NCI-H187 (cell line): ENCODE measurements around the gene ASRGL1.

Experiments
- DNase-seq, 2 experiments: peaks; one replicate each; lab custom pipeline; 2025; lab: John Stamatoyannopoulos, UW

The ASRGL1 gene

GRCh38 chr11:62416596-62416995 is 79.3 kb downstream of the ASRGL1 start:
- DNase-seq: no peak

GRCh38 chr11:62418136-62418535 is 80.9 kb downstream of the ASRGL1 start:
- no peak for DNase-seq

- no peak for DNase-seq
Observed at GRCh38 chr11:62418733-62419132, 81.5 kb downstream of the ASRGL1 start, which contains the start of gene SCGB1A1. Gene SCGB1A1, plus strand, starts transcription at chr11:62419033. Its CDS starts 63 bp downstream, at chr11:62419096.

GRCh38 chr11:62419314-62419929 is 82.2 kb downstream of the ASRGL1 start:
- no peak for DNase-seq

- no peak for DNase-seq
Observed at GRCh38 chr11:62419943-62420342, 82.7 kb downstream of the ASRGL1 start.

- DNase-seq: no peak
Observed at GRCh38 chr11:62420882-62421281, 83.6 kb downstream of the ASRGL1 start.

GRCh38 chr11:62421996-62422395 is 84.7 kb downstream of the ASRGL1 start:
- no peak for DNase-seq

GRCh38 chr11:62423012-62423411 is 85.8 kb downstream of the ASRGL1 start:
- no peak for DNase-seq

GRCh38 chr11:62427630-62428233 is 90.5 kb downstream of the ASRGL1 start:
- DNase-seq: no peak

GRCh38 chr11:62428871-62429560 is 91.8 kb downstream of the ASRGL1 start:
- DNase-seq: no peak

GRCh38 chr11:62430425-62430824 is 93.2 kb downstream of the ASRGL1 start:
- no peak for DNase-seq

GRCh38 chr11:62431171-62431901 is 94.1 kb downstream of the ASRGL1 start:
- DNase-seq: no peak

- DNase-seq: no peak
Observed at GRCh38 chr11:62432695-62433094, 95.4 kb downstream of the ASRGL1 start.

GRCh38 chr11:62433141-62433903 is 96.1 kb downstream of the ASRGL1 start:
- no peak for DNase-seq

- DNase-seq: no peak
Observed at GRCh38 chr11:62433904-62434276, 96.6 kb downstream of the ASRGL1 start.

- DNase-seq: no peak
Observed at GRCh38 chr11:62435846-62436660, 98.8 kb downstream of the ASRGL1 start.

- DNase-seq: no peak
Observed at GRCh38 chr11:62437616-62438015, 100.4 kb downstream of the ASRGL1 start.

GRCh38 chr11:62438641-62439040 is 101.4 kb downstream of the ASRGL1 start:
- DNase-seq: no peak

GRCh38 chr11:62439785-62440602 is 102.7 kb downstream of the ASRGL1 start:
- DNase-seq: no peak
